T-helper 1 cell treated with Interleukin-12 subunit alpha and Interleukin-12 subunit beta and Interleukin-4 antibody, amounts not matched to agents 30 ng/mL and 1 ng/mL, for 36 hours (primary cell): ENCODE measurements around the gene FBN1. TPM values are rescaled to one million over a fixed set of nuclear protein-coding genes. Genes with fewer than 3 reads are reported as not detected.

Experiments used
- intact Hi-C: fragments of 100-400 bp; cut with micrococcal nuclease; formaldehyde crosslinking; loops from one replicate; pipeline ENCODE4 v1.15.1; 2024
- total RNA-seq: library from RNA; stranded (reverse); gene quantifications from 2 replicates; pipeline ENCODE4 v1.2.3, GENCODE V29; 2022

The FBN1 gene
- total RNA-seq, 1 donor from 2014 or later = 1.1 TPM

- intact Hi-C loops = no loop called here
Measured at GRCh38 chr15:48582452-48583247, 62.9 kb downstream of the FBN1 start.

DNA sequence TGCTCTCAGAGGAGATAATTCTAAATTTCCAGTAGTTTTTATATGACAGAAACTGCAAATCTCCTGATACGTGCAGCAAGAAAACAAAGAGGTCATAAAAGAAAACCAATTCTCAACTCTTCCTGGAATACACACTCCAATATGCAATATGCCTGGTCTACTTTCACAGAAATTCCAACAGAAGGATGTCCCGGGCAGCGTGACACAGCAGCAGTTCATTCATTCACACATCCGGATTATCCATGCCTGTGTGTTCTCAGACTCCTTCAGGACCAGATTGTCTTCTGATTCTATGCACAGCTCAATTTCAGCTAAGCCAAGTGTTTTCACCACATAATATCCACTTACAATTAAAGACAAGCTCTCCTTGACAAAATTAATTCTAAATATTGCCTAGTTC lies 64.3 kb downstream of the FBN1 start:
- intact Hi-C loops = no loop called here

- intact Hi-C loops = no loop called here
Measured at GRCh38 chr15:48580736-48581135, 64.8 kb downstream of the FBN1 start.

DNA sequence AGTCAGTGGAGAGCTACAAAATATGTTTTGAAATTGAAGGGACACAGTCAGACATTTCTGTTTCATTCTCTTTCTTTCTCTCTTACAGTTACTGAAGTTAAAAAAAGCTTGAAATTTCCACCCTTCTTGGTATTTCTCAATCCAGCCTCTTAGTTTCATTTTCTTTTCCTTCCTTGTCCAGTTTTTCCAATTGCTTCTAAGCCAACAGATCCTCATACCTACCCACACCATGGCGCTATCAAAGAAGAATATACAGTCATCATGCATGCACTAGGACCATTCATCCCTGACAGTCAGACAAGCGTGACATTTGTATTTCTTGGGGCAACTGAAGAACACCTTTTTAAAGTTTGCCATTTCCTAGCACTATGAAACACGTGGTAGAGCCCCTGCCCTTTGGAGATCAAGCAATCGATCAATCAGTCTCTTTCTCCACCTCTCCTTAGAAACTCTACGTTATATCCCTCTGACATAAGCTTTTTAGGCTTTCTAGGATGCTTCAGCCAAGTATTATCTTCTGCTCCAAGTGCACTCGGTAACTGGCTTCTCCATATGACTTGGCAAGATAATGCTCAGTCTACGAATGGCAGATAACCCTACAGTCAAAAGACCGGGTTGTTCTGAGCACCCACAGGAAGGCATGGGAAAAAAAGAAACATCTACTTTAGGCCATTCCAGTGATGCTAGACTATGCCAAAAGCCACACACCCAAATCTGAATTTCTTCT lies 65.4 kb downstream of the FBN1 start:
- intact Hi-C loops = no loop called here

DNA sequence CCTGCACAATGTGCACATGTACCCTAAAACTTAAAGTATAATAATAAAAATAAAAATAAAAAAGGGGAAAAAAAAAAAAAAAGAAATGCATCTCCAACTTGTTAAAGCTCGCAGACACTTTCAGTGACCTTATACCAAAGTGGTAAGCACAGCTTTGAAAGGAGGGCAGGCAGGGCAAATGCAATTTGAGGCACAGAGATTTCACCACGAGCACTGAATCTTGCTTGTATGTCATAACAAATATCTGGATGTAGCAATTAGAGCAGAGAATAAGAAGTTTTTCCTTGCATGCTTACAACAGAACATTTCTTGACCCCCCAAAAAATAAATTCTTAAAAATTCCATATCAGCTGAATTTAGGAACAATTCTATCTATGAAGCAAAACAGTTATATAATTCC lies 66.5 kb downstream of the FBN1 start:
- intact Hi-C loops = no loop called here

GRCh38 chr15:48577469-48577868 lies 68.0 kb downstream of the FBN1 start:
- intact Hi-C loops = no loop called here

DNA sequence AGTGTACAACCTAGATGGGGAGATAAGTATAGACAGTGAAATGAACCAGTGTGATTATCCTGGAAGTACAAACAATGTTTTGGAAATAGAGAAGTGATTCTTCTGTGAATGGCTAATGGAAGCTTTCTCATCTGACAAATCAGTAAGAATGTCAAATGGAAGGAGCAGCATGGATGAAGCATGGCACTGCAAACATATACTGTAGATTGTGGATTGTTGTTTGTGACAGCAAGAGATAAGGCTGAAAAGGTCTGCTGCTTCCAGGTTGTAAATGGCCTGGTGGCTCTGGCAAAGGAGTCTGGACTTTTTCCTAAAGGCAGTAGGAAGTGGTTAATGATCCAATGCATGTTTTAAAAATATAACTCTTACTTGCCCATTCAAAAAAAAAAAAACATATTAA lies 71.3 kb downstream of the FBN1 start:
- intact Hi-C loops = no loop called here

DNA sequence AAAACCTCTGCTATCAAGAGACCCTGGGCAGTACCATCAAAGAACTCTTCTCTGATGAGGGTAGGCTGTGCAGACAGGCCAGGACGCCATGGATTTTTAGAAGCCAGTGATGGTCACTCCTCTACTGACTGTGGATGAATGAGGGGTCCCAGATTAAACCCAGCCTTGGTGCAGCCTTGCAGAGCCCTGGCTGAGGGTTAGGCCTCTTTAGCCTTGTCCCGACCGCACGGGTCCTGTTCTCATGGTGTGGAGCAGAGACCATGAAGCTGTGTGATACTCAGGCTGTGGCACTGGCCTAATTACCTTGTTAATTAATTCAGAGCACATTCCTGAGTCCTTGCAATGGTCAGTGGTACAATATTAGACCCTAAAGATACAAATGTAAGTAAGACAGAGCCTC lies 71.7 kb downstream of the FBN1 start:
- intact Hi-C loops = no loop called here

DNA sequence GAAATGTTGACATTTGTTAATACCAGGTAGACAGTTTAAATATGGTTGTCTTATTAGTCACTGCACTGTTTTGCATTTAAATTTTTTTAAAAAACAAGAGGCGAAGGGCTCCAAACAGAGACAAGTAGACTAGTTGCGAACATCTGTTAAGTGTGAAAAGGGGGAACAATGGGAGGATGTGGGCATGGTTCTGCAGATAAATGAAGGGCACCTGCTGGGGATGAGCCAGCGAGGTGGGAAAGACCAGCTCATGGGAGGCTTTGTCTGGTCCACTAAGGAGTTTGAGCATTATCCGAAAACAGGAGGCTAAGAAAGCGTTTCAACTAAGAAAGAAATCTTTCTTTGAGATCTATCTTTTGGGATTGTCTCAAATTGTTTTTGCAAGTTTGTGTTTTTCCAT lies 72.7 kb downstream of the FBN1 start:
- intact Hi-C loops = no loop called here

DNA sequence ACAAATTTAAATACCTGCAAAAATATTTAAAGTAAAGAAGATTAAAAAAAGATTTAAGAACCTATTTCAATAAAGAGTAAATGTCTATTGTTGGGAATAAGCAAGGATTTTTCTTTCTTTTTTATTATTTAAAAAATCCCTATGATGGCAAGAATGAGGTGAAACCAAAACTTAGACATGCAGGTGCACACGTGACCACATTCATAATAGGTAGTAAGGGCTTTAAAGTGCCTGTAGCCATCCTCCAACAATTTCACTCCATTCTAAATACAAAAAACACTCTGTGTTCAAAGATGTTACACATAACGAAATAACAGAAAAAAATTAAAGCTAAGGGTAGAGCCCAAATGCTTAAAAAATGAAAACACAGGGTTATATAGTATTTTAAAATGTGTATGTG lies 74.0 kb downstream of the FBN1 start:
- intact Hi-C loops = no loop called here

- intact Hi-C loops = no loop called here
Measured at GRCh38 chr15:48570822-48571221, 74.7 kb downstream of the FBN1 start.

DNA sequence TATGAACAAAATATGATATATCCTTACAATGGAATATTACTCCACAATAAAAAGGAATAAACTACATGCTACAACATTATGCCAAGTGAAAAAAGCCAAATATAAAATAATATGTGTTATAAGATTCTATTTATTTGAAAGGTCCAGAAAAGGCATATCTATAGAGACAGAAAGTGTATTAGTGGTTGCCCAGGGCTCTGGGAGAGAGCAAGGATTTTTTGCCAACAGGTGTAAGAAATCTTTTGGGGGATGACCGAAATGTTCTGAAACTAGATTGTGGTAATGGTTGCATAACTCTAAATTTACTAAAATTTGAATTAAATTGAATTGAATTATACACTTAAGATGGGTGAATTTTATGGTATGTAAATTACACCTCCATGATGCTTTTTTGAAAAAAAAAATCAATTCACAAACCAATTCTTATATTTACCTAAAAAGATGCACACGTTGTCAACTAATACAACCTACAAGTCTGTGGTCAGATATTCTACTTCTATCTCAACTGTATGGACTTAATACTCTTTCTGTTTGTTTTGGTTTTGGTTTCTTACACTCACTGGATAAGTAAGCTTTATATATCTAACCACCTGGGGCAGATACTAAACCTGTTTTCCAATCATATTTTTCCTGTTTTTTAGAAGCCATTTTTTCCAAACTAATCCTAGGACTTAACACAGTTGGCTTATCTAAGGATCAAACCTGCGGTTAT lies 75.8 kb downstream of the FBN1 start:
- intact Hi-C loops = no loop called here

DNA sequence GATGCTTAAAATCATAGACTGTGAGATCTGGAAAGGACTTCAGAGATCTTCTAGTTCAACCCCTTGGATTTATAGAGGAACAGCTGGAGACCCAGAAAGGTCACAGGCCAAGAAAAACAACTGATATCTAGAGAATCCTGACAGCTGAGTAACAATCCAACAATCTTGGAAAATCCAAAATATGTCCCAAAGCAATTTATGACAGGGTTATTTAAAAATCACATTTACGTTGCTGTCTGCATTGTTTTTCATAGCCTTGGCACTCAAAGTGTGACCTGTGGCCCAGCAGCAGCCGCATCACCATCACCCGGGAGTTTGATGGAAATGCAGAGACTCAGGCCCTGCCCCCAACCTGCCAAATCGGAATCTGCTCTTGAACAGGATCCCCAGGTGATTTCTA lies 78.8 kb downstream of the FBN1 start:
- intact Hi-C loops = no loop called here

DNA sequence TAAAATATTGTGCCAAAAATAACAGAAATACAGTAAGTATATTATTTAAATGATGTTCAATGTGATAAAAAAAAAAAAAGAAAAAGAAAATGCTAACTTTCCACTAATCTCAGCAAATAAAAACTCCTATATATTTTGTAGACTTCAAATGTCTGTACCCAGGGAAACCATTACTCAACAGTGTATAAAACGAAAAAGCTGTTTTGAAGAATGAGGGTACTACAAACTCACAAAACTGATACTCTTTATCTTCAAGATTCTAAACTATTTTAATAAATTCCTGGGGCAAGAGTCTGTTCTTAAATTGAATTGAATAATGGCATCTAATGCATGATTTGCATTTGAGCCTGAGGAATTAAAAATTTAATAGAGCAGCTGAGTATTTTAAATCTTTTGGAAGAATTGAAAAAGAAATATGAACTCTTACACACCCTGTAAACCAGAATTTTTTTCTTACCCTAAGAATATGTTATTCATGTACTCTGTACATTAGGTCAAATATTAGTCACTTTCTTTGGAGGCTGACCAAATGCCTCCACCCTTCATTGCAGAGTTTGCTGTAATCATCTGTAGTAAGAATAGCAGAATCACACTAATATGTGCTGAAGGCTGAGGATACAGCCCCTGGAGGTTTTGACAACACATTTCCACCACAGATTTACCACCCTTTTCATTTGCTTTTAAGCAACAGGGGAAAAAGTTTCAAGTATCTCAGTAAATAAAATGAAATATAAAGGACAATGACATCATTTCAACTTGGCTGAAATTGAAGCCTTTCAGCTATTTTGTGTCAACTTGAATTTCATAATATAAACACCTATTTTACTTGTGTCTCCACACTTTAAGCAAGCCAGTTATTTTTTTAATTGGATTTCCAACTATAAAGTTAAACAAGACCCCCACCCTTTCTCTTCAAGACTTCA lies 79.7 kb downstream of the FBN1 start:
- intact Hi-C loops = no loop called here

DNA sequence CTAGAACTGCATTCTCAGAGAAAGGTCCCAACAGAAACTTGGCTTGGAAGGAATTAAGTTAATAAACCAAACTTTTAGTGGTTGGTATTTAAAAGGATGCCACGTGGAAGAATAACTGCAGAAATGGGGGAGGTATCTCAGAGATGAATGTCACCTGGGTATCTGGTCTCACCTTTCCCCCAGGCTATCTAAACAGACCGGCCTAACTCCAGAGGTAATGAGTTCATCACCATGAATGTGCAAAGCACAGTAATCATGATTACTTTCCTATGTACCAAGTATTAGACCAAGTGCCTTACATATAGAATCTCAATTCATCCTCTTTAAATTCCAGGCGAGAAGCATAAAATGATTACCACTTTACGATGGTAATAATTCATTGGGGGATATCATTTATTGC lies 80.8 kb downstream of the FBN1 start:
- intact Hi-C loops = no loop called here

DNA sequence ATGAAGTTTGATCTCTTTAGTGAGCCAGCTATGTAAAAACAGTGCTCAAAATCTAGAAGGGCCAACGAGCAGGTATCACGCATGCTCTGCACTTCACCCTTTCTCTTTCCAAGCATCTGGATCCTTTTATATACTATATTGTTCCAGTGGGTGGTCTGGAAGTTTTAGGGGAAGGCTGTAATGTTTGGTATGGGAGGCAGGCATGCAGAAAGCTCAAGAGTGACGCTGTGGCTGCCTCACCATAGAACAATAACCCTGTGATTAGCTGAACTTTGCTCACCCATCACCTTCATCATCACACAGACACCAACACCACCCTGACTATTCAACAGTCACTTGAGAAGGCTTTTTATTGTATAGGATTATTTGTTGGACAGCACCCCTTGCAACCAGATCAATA lies 81.6 kb downstream of the FBN1 start:
- intact Hi-C loops = no loop called here

GRCh38 chr15:48560321-48561051 lies 85.0 kb downstream of the FBN1 start:
- intact Hi-C loops = no loop called here

DNA sequence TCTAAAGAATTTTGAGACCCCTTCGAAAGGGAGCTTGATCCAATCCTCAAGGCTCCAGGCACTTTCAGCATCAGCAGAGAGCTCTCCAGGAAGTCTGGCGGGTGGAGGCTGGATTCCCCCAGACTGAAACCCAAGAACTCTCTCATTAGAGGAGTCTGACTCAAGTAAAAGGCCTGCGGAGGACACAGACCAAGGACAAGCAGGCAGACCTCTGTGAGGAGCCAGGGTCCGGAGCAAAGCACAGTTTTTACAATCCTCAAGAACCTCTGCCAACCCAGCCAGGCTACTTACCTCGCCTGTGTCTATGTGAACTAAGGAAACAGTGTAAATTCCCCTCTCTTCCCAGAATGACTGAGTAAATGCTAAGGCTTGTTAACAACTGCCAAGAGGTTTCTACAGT lies 86.2 kb downstream of the FBN1 start:
- intact Hi-C loops = no loop called here

GRCh38 chr15:48558226-48558625 lies 87.3 kb downstream of the FBN1 start:
- intact Hi-C loops = no loop called here

DNA sequence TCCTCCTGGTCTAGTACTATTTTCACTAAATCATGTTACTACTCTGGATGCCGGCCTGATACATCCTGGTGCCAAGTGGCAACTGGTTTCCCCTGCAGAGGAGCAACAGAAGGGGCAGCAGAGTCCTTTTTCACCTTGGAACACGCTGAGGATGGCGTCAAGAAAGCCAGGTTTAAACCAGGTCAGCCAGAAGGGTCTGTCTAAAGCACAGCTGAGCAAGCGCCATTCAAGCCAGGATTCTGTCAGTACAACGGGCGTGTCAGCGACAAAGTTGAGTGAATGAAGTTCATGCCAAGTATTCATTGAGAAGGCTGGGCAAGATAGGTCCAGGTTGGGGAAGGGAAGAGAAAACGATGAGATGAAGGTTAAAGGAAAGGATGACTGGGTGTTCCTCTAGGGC lies 88.2 kb downstream of the FBN1 start:
- intact Hi-C loops = no loop called here
